GM08714 (cell line): ENCODE data around the gene LINC01488.

Source experiments
- H3K4me3 ChIP-seq: fragments of 200-500 bp; sonication (Bioruptor generic); 2 replicates; pipeline ENCODE4 v1.5.1; 2014; ENCODE audit warnings: mild to moderate bottlenecking, low read length, inconsistent platforms
- ZNF274 ChIP-seq: IDR thresholded peaks from 2 replicates; pipeline ENCODE4 v1.6.1; 2012; ENCODE audit warnings: mild to moderate bottlenecking, low read depth, low read length

LINC01488 gene

DNA sequence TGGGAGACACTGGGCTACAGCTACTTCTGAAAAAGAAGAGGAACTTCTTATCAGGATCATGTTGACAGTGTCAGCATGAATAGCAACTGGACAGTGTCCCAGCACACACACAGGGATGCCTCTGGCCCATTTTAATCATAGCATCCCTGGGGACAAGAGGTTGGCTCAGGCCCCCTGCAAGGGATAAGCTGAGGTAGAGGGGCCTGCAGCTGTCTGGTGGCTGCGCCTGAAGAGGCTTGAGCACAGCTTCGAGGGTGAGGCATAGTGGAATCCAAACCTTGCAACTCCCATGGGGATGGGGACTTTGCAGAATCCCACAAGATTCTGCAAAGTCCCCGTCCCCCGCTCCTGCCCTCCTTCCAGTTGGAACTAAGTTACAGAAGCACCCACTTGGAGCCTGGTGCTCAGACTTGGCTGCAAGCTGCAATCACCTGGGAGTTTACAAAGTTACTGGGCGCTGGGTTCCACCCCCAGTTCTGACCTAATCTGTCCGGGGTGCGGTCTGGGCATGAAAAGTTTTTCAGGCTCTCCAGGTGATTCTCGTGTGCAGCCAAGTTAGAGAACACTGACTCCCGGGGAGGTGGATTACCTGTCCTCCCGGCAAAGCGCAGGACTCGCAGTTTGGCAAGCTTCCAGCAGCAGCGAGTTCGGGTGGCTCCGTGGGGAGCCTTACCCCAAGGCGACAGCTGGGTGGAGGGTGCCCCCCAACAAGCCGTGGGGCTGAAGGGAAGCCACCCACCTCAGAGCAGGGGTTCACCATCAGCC, 16.0 kb upstream of the LINC01488 start:
- no peak overlapping the region for H3K4me3 ChIP-seq
- no peak for TF ChIP-seq ZNF274

DNA sequence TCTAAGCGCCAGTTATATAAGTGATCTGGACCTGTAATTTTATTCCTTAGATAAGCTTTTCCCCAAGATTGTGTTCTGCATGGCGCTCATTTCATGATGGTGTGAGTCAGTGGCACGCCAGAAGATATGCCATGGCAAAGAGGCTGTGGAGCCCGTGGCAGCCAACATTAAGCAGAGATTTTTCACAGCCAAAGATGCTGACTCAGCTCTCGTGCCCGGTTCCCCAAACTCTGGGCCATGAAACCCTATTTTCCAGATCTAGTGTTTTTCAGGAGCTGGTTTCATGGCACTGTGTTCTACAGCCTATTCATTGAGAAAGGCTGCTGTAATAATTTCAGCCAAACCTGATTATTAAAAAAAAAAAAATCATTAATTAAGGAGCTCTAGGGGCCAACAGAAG, 15.4 kb upstream of the LINC01488 start:
- TF ChIP-seq ZNF274: no peak

DNA sequence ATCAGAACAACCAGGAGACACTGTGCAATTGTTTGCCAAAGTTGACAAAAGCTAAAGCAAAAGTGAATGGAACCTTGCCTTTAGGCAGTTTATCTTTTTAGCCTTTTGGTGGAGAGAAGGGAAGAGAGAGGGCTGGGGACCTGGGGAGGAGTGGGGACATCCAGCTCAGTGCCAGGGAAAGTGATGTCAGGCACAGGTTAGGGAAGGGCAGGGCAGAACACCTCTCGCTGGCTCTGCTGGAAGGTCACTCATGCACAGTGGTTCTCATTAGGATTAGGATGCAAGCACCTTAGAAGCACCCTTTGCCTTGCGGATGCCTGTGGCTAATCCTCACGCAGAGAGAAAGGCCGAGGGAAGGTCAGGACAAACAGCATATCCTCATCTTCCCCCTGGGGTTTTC, 14.3 kb upstream of the LINC01488 start:
- no peak for TF ChIP-seq ZNF274
- H3K4me3 ChIP-seq: no peak overlapping the region

More for the DNA sequence above, 15.4 kb upstream of the LINC01488 start:
- H3K4me3 ChIP-seq: no peak overlapping the region

- no peak for TF ChIP-seq ZNF274
- no peak overlapping the region for H3K4me3 ChIP-seq
Measured at GRCh38 chr11:69467646-69468045, 13.8 kb upstream of the LINC01488 start.

DNA sequence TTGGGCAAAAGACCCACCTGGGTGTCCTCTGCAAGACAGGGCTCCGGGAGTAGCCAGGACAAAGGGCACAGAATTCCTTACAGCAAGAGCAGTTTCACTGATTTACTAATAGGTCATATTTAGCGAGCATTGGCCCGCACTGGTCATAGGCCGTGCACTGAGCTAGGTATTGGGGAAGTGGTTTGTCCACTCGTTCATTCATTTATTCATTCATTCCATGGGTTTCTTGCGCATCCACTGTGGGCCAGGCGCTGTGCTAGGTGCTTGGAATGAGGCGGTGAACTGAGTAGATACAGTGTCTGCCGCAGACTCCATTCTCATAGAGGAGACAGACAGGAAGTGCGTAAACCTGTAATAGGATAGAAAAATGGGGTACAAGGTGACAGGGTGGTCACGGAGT, 13.2 kb upstream of the LINC01488 start:
- no peak for TF ChIP-seq ZNF274
- no peak overlapping the region for H3K4me3 ChIP-seq

GRCh38 chr11:69468911-69469885, 12.3 kb upstream of the LINC01488 start:
- no peak for TF ChIP-seq ZNF274
- H3K4me3 ChIP-seq: no peak overlapping the region

DNA sequence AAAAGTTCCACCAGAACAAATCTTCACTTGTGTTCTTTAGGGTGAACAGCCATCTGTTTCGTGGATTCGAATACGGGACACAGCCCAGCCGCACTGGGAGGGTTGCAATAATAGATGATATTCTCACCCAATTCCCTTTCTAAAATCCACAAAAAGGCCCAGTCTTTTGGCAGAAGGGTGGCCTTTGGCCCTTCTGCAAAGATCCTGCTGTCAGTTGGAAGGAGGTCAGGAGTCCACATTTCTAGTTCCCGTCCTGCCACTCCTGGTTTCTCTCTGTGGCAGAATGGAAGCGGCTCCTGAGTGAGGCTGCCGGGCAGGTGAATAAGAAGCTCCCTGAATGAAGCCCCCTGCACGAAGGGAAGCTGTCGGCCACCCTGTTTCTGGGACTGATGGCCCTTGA, 11.2 kb upstream of the LINC01488 start:
- no peak overlapping the region for H3K4me3 ChIP-seq
- no peak for TF ChIP-seq ZNF274

DNA sequence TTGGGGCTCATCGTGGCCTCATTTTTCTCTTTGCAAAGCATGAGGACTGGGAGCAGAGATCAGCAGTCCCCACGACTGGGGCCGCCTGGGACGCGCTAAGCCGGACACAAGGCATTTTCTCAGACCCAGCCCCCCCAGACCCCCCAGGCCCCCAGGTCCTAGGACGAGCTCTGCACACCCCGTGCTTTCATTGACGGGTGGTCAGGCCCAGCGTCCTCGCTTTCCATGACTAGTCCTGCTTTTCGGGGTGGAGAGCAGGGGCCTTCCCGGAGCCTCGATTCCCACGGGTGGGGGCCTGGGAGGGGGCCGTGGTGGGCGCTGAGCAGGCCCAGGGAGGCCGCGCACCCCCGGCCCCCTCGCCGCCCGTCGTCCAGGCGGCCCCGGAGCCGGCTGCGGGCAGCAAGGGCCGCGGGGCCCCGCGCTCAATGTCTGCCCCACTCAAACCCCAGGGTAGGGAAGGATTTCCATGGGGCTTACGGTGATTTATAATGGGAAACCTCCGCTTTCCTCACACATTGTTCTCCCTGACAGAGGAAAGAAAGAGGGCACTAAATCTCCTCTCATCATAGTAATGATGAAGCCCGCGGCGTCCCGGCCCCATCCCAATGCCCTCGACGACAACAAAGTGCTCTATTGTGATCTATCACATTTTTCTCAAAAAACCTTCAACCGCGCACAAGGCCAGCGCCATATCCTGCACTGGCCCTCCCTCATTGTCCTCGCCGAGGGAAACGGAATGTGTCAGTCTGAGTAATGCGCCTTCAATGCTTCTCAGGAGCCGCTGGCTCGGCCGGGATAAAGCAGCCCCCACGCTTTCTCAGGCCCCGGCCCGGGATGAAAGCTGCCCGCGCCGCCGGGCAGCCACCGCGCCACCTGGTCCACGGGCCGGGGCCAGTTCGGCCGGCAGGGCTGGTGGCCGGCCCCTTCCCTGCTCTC, 10.4 kb upstream of the LINC01488 start:
- no peak overlapping the region for H3K4me3 ChIP-seq
- no peak for TF ChIP-seq ZNF274

- TF ChIP-seq ZNF274: no peak
- H3K4me3 ChIP-seq: no peak overlapping the region
Measured at GRCh38 chr11:69471729-69472540, 9.5 kb upstream of the LINC01488 start.

DNA sequence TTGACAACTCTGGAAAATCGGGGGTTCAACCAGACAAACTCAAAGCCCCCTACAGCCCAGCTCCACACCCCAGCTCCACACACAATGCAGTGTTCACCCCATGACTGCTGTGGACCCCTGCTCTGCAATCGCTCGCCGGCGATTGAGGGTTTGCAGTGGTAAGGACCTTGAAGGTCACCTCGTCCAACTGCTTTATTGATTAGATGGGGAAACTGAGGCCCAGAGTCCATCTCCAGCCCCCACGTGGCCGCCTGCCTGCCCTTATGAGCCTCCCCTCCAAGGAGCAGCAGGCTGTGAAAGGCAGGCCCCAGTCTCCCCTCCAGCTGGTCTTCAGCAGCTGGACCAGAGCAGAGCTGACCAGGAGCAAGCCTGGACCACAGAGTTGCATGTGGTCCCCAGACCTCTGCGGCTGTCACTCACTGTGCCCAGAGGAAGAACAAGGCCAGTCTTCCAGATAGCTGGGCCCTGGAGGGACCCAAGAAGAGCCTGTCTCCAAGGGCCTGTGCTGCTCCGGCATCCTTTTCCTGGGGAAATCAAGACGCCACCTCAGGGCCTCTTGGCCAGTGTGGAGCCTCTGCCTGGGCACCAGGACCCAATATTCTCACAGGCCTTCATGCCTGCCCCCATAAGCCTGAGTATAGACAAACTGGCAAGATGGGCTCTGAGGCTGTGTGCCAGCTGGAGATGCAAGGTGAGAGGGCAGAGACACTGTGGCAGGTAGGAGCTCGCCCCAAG, 8.8 kb upstream of the LINC01488 start:
- H3K4me3 ChIP-seq: no peak overlapping the region
- TF ChIP-seq ZNF274: no peak

- no peak overlapping the region for H3K4me3 ChIP-seq
- no peak for TF ChIP-seq ZNF274
Measured at GRCh38 chr11:69473276-69473845, 8.1 kb upstream of the LINC01488 start.

- TF ChIP-seq ZNF274: no peak
- no peak overlapping the region for H3K4me3 ChIP-seq
Measured at GRCh38 chr11:69474736-69475135, 6.7 kb upstream of the LINC01488 start.
